ENCODE data around the gene PLSCR5.

The PLSCR5 gene

GRCh38 chr3:146605106-146605505, at the start of gene PLSCR5:
Gene PLSCR5 (minus strand): TSS chr3:146605346. CDS start chr3:146605212, 134 bp downstream.
- DNase-seq (ENCODE audit: low spot score) = no peak

GRCh38 chr3:146653978-146654377, 48.8 kb upstream of the PLSCR5 start:
- DNase-seq (ENCODE audit: low spot score) = no peak

GRCh38 chr3:146650691-146651442, 45.7 kb upstream of the PLSCR5 start:
- no peak for DNase-seq (ENCODE audit: low spot score)

- no peak for DNase-seq (ENCODE audit: low spot score)
These were observed 41.1 kb upstream of the PLSCR5 start for GRCh38 chr3:146646261-146646660.

GRCh38 chr3:146640955-146641867, 36.1 kb upstream of the PLSCR5 start:
- peak; percentile 67 for DNase-seq (ENCODE audit: low spot score)

GRCh38 chr3:146640361-146640760, 35.2 kb upstream of the PLSCR5 start:
- DNase-seq (ENCODE audit: low spot score) = no peak

- peak; percentile 20 for DNase-seq (ENCODE audit: low spot score)
These were observed 33.6 kb upstream of the PLSCR5 start for GRCh38 chr3:146638718-146639117.

- no peak for DNase-seq (ENCODE audit: low spot score)
These were observed 32.7 kb upstream of the PLSCR5 start for GRCh38 chr3:146637871-146638270.

GRCh38 chr3:146636881-146637280, 31.7 kb upstream of the PLSCR5 start:
- DNase-seq (ENCODE audit: low spot score) = no peak

GRCh38 chr3:146634346-146634745, 29.2 kb upstream of the PLSCR5 start:
- no peak for DNase-seq (ENCODE audit: low spot score)

GRCh38 chr3:146628671-146629070, 23.5 kb upstream of the PLSCR5 start:
- DNase-seq (ENCODE audit: low spot score) = no peak

GRCh38 chr3:146626403-146627122, 21.4 kb upstream of the PLSCR5 start:
- no peak for DNase-seq (ENCODE audit: low spot score)

- no peak for DNase-seq (ENCODE audit: low spot score)
These were observed 20.1 kb upstream of the PLSCR5 start for GRCh38 chr3:146625186-146625775.

GRCh38 chr3:146621723-146622122, 16.6 kb upstream of the PLSCR5 start:
- no peak for DNase-seq (ENCODE audit: low spot score)

- DNase-seq (ENCODE audit: low spot score) = no peak
These were observed 6.9 kb upstream of the PLSCR5 start for GRCh38 chr3:146612015-146612414.

GRCh38 chr3:146611096-146611495, 6.0 kb upstream of the PLSCR5 start:
- DNase-seq (ENCODE audit: low spot score) = no peak

- no peak for DNase-seq (ENCODE audit: low spot score)
These were observed 6.6 kb downstream of the PLSCR5 start for GRCh38 chr3:146598535-146598934.

- peak; percentile 26 for DNase-seq (ENCODE audit: low spot score)
These were observed 10.2 kb downstream of the PLSCR5 start for GRCh38 chr3:146594843-146595482.

GRCh38 chr3:146593776-146594175, 11.4 kb downstream of the PLSCR5 start:
- DNase-seq (ENCODE audit: low spot score) = no peak

- no peak for DNase-seq (ENCODE audit: low spot score)
These were observed 14.6 kb downstream of the PLSCR5 start for GRCh38 chr3:146590521-146590920.

- peak; percentile 65 for DNase-seq (ENCODE audit: low spot score)
These were observed 15.1 kb downstream of the PLSCR5 start for GRCh38 chr3:146589899-146590508.

All from RKO (cell line).